IPS-11a (cell line): ENCODE data around the gene DRAXIN.
A peak's percentile ranks its signal among the peaks of the same experiment; 100 is the strongest.

Source experiments
- H3K4me3 ChIP-seq: one replicate; pipeline ENCODE4 v1.5.1; 2013; ENCODE audit warnings: low read depth, low read length, control low read depth

DRAXIN gene

DNA sequence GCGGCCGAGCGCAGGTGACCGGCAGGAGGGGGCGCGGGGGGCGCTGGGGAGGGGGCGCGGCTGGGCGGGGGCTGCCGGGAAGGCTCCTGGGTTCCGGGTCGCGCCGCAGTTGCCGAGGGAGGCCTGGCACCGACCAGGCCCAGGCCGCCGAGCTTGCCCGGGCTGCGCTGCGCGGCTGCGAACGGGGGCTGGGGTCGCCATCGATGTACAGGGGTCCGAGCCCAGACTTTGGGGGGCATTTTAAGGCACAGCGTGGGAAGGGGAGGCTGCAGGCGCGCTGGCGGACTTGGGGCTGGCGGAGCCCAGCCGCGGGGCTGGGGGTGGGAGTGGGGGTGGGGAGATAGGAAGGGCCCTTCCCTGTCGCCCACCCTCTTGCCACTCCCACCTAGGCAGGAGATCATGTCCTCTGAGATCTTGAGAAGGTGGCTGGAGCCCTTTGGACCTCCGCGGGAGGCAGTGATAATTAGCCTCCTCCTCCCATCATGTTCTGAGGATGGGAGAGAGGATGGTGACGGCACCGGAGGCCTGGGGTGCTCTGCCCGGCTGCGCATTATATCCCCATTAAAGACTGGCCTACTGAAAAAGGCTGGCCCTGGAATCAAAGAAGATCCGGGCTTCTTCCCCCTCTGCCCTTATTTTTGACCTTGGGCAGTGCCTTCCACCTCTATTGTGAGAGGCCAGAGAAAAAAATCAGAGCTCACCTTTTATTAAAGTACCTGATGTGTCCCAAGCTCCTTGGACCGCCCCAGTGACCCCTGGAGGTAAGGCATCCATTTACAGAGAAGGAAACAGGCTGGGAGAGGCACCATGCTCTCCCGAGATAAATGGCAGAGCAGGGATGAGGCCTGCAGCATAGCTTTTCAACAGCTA is 36.3 kb upstream of the DRAXIN start:
- peak overlapping the region; percentile 50 for H3K4me3 ChIP-seq

DNA sequence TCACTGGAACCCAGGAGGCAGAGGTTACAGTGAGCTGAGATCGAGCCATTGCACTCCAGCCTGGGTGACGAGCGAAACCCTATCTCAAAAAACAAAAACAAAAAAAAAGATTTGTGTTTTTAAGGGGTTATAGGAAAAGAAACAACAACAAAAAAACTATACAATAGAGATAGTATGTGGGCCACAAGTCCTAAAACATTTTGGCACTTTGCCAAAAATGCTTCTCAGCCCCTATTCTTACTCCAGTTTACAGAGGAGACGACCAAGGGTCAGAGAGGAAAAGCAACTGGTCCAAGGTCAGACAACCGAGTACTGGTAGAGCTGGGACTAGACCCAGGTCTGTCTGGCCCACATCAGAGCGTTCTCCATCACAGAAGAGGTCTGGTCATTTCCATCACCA is 33.9 kb upstream of the DRAXIN start:
- no peak overlapping the region for H3K4me3 ChIP-seq

DNA sequence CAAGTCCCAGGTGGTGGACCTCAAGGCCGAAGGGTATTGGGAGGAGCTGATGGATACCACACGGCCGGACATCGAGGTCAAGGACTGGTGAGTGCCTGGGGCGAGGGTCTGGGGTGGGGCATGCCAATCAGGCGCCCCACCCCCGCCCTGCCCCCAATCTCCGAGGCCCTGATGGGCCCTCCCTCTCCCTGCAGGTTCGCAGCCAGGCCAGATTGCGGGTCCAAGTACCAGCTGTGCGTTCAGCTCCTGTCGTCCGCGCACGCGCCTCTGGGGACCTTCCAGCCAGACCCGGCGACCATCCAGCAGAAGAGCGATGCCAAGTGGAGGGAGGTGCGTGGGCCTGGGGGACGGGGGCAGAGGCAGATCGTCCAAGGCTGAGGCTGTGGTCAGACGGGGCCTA is 33.0 kb upstream of the DRAXIN start:
- H3K4me3 ChIP-seq: no peak overlapping the region

DNA sequence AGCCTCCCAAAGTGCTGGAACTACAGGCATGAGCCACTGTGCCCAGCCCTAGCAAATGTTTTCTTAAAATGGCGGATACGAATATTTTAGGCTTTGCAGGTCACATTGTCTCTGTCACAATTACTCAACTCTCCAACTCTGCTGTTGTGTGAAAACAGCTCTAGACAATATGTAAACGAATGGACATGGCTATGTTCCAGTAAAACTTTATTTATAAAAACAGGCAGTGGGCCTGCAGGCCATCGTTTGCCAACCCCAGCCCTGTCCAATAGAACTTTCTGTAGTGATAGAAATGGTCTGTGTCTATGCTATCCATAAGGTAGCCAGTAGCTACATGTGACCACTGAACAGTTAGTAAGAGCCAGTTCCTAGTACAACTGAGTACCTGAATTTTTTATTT is 31.8 kb upstream of the DRAXIN start:
- no peak overlapping the region for H3K4me3 ChIP-seq

DNA sequence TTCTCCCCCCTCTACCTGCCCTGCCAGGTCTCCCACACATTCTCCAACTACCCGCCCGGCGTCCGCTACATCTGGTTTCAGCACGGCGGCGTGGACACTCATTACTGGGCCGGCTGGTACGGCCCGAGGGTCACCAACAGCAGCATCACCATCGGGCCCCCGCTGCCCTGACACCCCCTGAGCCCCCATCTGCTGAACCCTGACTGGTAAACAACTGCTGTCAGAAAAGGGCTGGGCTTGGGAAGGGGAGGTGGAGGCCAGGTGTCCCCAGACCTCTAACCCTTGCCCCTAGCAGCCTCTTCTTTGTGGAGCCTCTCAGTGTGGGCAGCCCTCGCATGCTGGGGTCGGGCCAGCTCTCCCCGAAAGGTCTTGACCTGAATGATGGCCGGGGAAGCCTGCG is 30.4 kb upstream of the DRAXIN start:
- no peak overlapping the region for H3K4me3 ChIP-seq

DNA sequence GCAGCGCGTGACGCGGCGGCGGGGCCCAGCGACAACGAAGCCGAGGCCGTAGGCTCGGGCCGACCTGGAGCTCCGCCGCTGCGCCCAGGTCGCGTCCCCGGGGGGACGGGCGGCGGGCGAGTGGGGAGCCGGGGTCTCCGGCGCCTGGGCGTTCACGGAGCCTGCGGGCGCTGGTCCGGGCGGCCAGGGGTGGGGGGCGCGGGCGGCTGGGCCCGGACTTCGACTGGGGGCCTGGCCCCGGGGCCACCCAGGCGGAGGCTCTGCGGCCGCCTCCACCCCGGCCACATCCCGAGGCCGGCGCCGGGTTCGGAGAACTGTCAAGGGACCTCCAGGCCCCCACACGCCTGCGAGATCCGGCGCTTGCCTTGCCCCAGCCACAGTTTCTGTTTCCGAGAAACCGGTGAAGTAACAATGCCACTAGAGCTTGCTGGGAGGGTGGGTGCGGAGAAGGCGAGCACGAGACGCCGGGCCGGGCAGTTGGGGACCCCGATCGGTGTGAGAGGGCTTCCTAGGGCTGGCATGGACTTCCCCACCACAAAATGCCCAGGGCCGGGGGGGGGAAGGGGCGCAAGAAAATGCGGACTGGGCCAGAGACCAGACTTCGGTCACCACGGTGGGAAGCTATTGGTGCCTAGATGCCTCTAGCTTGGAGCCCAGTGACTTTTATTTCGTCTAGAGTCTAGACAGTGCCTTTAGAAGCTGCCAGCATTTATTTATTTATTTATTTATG is 27.0 kb upstream of the DRAXIN start:
- peak overlapping the region; percentile 30 for H3K4me3 ChIP-seq

DNA sequence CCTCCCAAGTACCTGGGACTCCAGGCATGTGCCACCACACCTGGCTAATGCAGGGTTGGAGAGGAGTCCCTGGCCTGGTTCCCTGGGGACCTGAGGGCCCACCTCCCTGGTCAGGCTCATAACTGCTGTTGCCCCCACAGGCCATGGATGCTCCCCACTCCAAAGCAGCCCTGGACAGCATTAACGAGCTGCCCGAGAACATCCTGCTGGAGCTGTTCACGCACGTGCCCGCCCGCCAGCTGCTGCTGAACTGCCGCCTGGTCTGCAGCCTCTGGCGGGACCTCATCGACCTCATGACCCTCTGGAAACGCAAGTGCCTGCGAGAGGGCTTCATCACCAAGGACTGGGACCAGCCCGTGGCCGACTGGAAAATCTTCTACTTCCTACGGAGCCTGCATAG is 23.0 kb upstream of the DRAXIN start:
- no peak overlapping the region for H3K4me3 ChIP-seq

DNA sequence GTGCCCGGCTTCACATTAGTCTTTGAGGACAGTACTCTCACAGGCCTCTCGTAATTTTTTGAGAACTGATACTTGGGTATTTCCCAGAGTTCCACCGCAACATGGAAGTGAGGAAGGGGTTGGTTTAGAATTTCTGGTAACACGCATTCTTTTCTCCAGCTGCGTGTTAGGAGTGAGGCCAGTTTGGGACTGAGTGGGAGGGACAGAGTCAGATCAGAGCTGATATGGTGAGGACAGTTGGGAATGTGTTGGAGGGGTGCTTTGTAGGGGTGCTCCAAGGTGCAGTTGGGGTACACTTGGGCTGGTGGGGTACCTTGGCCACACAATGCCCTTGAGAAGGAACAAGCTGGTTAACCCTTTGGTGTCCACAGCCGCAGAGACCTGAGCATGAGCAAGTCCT is 20.8 kb upstream of the DRAXIN start:
- no peak overlapping the region for H3K4me3 ChIP-seq

DNA sequence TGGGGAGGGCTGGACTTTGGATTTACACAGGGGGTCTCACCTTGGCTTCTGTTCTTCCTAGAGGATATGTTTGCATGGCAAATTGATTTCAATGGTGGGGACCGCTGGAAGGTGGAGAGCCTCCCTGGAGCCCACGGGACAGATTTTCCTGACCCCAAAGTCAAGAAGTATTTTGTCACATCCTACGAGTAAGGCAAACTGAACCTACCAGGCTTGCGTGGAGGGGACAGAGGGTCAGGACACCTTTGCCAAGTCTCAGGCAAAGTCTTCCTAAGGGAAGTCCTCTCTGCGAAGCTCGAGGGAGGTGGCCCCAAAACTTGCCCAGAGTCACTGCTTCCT is 20.3 kb upstream of the DRAXIN start:
- H3K4me3 ChIP-seq: no peak overlapping the region

DNA sequence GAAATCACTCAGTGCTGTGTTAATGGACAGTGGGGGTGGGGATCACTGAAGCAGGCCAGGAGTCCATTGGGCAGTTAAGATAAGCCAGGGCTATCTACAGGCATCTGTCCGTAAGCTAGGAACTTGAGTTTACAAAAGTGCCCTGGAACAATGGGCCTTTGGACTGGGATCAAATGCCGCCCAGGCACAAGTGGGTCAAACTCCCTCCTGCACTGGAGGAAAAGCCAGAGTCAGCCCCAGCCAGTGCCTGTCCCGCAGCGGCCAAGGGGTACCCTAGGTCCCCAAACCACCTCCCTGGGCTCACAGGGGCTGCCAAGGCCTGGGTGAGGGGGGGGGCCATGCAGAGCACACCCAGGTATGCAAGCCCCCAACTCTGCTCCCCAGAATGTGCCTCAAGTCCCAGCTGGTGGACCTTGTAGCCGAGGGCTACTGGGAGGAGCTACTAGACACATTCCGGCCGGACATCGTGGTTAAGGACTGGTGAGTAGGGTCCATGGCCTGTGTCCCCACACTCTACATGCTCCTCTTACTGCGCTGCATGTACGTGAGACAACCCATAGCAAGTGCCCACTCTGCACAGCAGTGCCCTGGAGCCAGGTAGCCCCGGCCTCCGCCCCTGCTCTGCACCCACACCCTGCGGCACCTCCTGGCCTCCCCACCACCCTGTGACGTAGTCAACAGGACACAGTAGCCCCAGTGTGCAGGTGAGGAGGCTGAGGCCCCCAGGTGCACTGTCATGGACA is 19.8 kb upstream of the DRAXIN start:
- no peak overlapping the region for H3K4me3 ChIP-seq

DNA sequence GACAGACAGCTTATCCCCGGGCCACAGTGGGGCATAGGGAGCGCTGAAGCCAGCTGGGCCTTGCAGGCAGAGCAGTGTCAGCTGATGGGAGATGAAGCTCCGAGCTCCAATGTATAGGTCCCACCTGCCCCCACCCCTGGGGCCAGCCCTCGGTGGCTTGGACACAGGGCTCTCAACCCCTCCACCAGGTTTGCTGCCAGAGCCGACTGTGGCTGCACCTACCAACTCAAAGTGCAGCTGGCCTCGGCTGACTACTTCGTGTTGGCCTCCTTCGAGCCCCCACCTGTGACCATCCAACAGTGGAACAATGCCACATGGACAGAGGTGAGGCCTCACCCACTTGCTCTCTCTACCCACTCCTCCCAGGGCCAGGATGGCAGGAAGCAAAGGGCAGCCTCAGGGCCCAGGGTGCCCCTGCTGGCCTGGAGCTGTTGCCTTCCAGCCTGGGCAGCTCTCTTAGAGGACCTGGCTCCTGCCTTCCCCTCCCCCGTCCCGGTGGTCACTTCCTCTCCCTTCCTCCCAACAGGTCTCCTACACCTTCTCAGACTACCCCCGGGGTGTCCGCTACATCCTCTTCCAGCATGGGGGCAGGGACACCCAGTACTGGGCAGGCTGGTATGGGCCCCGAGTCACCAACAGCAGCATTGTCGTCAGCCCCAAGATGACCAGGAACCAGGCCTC is 18.3 kb upstream of the DRAXIN start:
- H3K4me3 ChIP-seq: no peak overlapping the region

DNA sequence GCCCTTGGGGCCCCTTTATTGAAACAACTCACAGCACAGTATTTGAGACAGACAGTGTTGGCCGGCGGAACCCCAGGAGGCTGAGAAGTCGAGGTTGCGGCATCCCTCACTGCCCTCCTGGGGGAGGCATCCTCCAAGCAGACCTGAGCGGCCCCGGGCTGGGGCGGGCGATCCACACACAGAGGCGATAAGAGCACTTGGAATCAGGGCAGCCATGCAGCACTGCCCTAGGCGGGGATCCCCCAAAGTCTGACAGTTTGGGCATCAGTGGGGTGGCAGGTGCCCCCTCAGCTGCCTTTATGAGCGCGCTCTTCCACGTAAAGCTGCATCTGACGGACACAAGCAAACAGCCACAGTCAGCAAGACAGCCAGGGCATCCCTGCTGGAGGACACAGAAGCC is 17.0 kb upstream of the DRAXIN start:
- no peak overlapping the region for H3K4me3 ChIP-seq

DNA sequence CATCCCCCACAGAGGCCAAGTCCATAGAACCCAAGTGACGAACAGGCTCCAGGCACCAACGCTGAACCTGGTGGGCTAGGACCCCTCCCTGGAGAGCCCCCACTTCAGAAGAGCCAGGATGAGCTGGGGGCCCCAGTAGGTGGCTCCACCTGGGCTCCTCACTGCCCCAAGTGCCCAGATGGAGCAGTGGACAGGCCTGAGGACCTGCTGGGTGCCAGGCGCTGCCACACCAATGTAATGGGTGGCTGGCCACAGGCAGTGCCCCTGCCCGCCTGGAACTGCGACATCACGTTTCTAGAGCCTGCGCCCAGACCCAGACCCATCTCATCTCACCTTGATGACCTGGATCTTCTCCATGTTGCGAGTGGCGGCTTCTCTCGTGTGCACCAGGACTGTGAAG is 16.2 kb upstream of the DRAXIN start:
- no peak overlapping the region for H3K4me3 ChIP-seq

DNA sequence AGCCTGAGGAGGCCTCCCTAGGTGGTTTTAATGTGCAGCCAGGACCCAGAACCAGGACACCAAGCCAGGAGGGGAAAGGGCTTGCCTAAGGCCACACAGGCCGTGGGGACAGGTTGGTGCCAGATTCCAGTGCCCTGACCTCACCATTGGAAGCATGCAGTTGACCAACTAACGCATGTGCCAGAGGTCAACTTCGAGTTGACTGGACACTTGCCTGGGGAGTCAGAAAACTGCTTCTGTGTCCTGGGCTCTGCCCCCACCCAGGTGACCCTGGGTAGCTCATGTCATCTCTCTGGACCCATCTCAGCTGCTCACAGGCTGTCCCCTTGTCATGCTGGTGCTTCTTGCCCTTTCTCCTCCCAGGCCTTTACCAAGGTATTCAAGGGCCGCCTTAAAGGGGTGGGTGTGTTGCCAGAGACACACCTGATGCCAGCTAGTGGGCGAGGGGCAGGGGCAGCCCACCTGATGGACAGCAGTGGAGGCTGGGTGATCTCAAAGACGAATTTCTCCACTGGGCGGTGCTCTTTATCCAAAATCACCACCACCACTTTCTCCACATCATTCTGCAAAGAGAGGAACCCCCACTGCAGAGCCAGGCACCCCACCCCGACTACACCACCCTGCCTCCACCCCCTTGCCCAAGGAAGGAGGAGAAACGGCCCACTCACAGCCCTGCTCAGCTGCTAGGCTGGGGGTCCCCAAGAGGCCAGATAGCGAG is 15.0 kb upstream of the DRAXIN start:
- H3K4me3 ChIP-seq: no peak overlapping the region

DNA sequence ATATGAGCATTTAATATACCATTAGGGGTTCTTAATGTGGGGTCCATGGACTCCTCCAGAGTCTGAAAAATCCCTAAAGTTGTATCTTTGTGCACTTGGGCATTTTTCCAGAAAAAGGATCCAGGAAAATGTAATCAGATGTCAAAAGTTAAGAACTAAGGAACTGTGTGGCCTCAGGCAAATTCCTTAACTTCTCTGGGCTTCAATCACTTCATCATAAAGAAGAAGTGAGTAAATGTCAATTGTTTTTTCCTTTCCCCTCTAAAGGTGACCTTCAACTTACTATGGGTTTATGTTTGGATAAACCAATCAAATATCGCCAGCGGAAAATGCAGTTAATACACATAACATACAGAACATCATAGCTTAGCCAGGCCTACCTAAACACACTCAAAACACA is 13.1 kb upstream of the DRAXIN start:
- no peak overlapping the region for H3K4me3 ChIP-seq

DNA sequence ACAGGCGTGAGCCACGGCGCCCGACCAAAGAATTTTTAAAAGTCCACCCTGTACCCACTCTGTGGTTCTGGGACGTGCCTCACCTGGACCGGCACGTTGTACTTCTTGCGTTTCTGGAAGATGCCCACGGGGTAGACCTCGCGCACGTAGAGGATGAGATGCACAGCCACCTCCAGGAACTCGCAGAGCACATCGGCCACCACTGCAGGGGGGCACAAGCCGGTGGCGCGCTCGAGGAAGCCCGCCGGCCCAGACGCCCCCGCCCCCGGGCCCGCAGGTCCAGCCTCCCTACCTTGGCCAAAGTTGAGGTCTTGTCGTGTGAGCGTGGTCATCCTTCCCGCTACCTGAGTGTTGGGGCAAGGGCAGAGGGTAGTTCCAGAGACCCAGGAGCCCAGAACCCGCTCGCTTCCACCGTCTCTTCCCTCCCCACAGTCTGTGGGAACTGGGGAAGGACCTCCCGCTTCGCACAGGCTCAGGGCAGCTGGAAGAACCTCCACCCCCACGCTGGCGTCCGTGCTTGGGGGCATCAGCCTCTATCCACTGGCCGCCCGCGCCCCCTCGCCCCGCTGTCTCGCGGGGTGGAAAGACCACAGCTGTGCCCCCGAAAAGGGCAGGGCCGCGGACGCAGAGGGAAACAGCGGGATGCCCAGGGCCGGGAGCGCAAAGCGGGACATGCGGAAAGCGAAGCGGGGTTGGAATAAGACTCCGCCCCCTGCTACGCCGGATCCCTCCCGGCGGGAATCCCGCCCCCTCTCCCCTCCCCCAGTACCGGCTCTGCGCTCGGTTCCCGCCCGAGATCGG is 11.0 kb upstream of the DRAXIN start:
- H3K4me3 ChIP-seq: peak overlapping the region; percentile 67

DNA sequence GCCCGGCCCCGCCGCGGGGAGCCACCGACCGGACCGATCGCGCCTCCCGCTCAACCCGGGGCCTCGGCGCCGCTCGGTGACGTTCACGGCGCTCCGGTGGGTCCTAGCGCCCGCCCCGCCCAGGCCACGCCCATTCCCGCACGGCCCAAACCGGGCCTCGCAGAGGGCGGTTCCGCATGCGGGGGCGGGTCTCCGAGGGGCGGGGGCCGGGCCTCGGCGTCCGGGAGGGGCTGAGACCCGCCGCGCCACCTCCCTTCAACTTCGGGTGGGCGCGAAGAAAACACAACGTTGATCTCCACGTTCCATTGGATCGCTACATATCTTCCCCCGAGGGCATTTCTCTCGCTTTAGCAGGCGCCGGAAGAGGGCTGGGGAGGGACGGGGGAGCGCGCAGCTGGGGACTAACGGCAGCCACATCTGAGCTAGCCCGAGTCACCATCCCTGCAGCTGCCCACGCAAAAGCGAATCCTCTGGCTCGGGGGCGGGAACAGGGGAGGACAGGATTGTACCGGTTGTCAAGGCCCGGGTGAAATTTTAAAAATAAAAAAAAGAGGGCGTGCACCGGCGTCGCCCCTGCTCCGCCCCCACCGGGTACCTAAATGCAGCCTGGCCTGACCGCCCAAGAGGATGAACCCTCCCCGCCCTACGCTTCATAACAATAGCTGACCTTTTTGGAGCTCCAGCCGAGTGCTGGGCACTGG is 10.3 kb upstream of the DRAXIN start, which contains the start of gene MAD2L2:
TSS of gene MAD2L2 (minus strand) at position 78 of the 701 bp plus-strand sequence. CDS start 547 bp downstream, outside the sequence.
- peak within 1 kb of the TSS; percentile 67 for H3K4me3 ChIP-seq

DNA sequence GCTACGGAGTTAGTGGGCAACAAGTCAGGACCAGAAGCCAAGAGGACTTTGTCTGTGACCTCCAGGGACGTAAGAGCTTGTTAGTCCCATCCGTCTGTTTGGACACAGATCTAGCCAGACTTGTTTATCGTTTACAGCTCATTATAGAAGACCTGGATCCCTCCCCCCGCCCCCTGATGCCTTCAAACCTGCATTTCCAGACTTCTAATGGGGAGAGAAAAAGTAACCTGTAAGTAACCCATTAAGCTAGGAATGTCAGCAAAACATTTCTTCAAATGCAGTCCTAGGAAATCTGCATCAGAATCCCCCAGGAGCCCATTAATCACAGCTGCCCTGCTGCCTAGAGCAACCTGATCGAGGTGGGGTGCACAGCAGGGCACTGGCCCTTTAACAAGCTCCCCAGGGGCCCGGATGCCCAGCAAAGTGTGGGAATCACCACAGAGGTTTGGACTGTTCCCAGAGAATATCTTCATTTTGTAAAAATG is 9.2 kb upstream of the DRAXIN start:
- H3K4me3 ChIP-seq: peak overlapping the region; percentile 30

DNA sequence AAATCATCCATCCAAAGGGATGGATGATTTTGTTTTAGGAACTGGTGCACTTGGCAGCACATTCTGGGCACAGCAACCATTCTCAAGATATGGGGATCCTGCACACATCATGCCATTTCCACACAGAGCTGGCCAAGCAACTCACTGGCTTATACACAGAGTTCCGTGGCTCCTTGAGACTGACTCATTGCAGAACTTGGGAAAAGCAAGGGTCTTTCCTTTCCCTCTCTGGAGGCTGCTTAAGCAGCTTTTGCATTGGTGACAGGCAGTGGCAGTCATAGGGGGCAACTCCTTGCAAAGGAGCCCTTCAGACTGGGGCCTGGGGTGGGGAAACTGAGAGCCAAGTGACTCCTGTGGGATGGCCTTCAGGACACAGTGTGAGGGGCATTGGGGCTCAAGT is 8.7 kb upstream of the DRAXIN start:
- no peak overlapping the region for H3K4me3 ChIP-seq
